GM19324 (cell line): ENCODE results near the gene HAPLN3.

ENCODE experiments used
- ATAC-seq: cut with Tn5 transposase; IDR thresholded peaks from one replicate; pipeline ENCODE4 v1.9.1; 2021; ENCODE audit warnings: mild to moderate bottlenecking, moderate library complexity; ENCODE audit not compliant: unreplicated experiment, low FRiP score

HAPLN3 gene

DNA sequence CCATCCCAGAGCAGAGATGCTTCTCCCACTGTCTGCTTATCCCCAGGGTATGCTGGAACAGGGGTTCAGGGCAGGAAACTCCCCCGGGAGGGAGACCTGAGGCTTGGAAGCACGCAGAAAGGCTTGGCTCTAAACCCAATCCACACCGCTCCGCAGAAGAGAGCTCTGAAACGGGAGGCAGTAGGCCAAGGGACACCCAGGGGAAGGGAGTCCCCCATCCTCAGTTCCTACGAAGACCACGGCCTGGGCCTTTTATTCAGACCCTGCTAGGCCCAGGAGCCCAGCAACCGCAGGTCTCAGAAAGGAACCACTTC, 1.8 kb upstream of the HAPLN3 start:
- ATAC-seq = no peak

DNA sequence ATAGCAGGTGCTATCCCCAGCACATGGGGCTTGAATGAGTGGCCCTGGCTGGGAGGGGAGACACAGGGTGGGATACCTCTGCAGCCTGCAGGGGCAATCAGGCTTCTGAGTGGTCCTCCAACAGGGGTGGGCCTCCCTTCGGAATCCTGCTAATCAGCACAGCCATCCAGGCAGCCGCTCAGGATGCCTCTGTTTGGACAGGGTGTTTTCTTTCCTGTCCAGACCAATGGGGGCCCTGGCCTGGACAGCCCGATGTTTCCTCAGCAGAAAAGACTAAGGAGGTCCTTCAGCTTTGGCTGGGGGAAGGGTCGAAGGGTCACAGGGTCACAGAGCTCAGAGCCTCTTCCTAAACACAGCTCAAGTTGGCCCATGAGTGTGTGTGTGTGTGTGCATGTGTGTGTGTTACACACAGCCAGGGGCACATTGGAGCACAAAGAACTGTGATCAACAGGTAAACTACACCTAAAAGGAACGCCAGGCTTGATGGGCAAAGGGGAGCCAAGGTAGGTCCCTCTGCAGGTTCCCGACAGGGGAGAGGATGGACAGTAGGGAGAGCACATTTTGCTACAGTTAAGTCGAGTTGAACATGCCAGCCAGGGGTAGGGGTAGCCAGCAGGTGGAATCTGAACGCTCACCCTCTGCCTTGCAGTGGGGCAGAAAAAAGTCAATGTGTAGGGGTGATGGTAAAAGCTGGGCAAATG, 1.1 kb upstream of the HAPLN3 start:
- ATAC-seq = no peak

GRCh38 chr15:88894348-88894818, 961 bp downstream of the HAPLN3 start:
- ATAC-seq = peak; percentile 46

GRCh38 chr15:88891540-88892254, 3.6 kb downstream of the HAPLN3 start:
- ATAC-seq = no peak

GRCh38 chr15:88890495-88890894, 4.8 kb downstream of the HAPLN3 start:
- no peak for ATAC-seq

GRCh38 chr15:88888719-88889118, 6.6 kb downstream of the HAPLN3 start:
- ATAC-seq = no peak

GRCh38 chr15:88887068-88887580, 8.2 kb downstream of the HAPLN3 start:
- no peak for ATAC-seq

DNA sequence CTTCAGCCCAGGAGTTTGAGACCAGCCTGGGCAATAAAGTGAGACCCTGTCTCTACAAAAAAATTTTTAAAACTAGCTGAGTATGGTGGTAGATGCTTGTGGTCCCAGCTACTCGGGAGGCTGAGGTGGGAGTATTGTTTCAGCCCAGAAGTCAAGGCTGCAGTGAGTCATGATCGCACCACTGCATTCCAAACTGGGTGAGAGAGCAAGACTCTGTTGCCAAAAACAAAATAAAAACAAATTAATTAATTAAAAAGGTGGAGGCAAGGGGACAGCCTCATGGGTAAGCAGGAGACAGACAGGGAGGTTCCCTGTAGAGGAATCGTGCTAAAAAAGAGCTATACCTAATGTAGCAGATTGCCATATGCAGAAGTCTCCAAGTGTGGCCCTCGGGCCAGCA, 12.6 kb downstream of the HAPLN3 start:
- no peak for ATAC-seq

DNA sequence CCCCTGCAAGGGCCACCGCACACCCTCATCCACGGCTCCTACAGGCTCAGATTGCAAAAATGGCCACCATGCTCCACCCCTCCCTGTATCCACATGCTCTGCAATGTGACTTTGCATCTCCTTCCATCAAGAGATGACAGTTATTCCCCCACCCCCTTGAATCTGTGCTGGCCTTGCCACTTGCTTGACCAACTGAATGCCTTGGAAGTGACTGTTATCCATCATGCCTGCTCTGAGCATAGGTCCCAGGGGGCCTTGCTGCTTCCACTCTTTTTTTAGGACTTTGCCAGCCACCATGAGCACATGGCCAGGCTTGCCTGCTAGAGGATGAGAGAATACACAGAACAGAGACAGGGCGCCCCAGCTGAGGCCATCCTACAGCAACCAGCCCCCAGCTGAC, 13.6 kb downstream of the HAPLN3 start:
- no peak for ATAC-seq

DNA sequence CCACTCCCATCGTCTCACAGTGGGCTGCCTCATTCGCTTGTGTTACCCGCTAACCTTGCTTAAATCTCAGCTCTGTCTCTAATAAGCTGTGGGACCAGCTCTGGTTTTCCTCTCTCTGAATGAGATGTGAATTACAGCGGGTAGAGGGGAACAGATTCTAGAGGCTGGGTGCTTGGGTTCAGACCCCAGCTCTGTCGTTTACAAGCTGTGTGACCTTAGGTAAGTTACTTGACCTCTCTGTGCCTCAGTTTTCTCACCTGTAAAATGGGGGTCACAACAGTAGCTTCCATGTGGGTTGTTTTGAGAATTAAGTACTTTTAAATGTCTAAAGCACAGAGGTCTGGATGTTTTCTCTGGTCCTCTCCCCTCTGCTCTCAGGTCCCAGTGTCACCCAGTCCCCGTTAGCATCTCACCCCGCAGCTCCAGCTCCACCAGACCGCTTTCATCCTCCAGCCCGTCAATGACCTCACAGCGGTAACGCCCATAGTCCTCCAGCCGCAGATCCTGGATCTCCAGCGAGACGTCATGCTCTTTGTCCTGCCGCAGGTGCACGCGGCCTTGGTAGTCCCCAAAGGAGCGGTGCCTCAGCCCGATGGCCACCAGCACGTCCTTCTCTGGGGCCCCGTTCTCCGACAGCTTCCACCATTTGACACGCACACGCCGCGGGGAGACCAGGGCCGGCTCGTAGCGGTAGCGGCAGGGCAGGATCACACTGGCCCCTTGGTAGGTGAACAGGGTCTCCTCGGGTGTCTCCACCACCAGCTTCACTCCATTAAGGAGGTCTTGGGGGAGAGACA, 14.2 kb downstream of the HAPLN3 start:
- no peak for ATAC-seq

- ATAC-seq = no peak
Observed at GRCh38 chr15:88878720-88879184, 16.6 kb downstream of the HAPLN3 start.

- no peak for ATAC-seq
Observed at GRCh38 chr15:88877906-88878305, 17.4 kb downstream of the HAPLN3 start.

- ATAC-seq = no peak
Observed at GRCh38 chr15:88877415-88877814, 17.9 kb downstream of the HAPLN3 start.

- ATAC-seq = no peak
Observed at GRCh38 chr15:88876573-88876972, 18.8 kb downstream of the HAPLN3 start.

DNA sequence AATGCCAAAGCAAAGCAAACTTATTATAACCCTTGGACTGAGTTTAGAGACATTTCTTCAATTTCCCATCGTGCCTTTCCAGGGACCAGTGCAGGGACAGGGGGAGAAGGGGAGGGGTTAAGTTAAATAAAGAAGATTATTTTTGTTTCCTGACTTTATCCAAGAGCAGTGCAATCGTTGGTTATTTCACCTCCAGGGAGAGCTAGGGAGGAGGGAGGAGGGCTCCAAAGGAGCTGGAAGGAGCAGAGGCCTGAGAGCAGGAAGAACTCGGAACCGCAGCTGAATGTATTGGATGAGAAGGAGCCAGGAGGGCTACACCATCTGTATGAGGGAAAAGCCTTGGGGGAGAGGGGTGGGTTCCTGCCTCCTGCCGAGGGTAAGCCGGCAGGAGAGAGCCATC, 20.7 kb downstream of the HAPLN3 start:
- ATAC-seq = no peak

GRCh38 chr15:88874275-88874674, 21.1 kb downstream of the HAPLN3 start:
- ATAC-seq = no peak

GRCh38 chr15:88873786-88874185, 21.6 kb downstream of the HAPLN3 start:
- ATAC-seq = no peak

GRCh38 chr15:88872706-88873105, 22.6 kb downstream of the HAPLN3 start:
- ATAC-seq = no peak

DNA sequence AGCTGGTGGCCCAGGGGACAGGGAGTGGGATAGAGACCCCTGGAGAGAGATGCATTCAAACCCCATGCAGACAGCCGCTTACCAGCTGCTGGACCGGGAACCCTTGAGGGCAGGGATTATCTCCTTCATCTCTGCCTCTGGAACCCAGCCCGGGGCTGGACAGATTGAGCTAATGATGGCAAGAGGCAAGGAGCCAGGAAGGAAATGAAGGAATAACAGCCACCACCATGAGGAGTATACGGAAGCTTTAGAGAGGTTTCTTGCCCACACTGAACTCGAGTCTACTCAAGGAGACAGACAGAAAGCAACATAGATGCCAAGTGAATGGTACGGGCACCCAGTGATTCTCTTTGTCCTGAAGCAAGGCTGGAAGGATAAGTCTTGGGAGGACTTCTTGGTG, 23.2 kb downstream of the HAPLN3 start:
- ATAC-seq = no peak

- no peak for ATAC-seq
Observed at GRCh38 chr15:88871313-88871712, 24.0 kb downstream of the HAPLN3 start.

DNA sequence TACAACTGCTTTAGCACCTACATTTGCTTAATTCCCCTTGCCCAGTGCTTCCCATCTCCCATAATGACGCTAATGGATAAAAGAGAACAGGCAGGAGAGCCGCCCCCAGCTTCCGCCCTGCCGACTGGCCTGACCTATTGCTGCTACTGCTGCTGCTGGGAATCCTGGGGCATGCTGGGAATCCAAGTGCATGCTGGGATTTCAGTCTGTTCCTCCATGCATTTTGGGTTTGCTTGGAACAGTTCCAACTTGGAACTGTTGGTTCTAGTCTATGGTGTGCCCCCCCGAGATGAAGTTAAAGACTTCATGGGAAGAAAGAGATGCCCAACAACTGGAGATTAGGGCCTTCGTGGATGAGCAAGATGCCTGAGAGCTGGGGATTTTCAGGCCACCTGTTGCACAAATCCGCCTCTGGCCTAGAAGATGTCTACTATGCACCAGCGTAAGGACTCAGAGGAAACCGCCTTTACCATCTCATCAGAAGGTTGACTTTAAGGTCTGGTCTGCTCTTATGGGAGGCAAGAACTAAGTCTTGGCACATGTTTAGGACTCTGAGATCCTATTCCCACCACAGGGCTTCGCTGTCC, 29.0 kb downstream of the HAPLN3 start:
- no peak for ATAC-seq
